HG03575 (cell line): Measurements from ENCODE around the gene PDCD1.
"Not testable (repeated sequence)": the region's sequence is repeated elsewhere in the genome, so short reads cannot be mapped to it uniquely, and the experiment has no call there.

Source experiments
- ATAC-seq: cut with Tn5 transposase; IDR thresholded peaks from one replicate; pipeline ENCODE4 v1.9.1; 2021; ENCODE audit not compliant: unreplicated experiment, insufficient number of reproducible peaks, low FRiP score; ENCODE audit errors: extremely low read depth

The PDCD1 gene

DNA sequence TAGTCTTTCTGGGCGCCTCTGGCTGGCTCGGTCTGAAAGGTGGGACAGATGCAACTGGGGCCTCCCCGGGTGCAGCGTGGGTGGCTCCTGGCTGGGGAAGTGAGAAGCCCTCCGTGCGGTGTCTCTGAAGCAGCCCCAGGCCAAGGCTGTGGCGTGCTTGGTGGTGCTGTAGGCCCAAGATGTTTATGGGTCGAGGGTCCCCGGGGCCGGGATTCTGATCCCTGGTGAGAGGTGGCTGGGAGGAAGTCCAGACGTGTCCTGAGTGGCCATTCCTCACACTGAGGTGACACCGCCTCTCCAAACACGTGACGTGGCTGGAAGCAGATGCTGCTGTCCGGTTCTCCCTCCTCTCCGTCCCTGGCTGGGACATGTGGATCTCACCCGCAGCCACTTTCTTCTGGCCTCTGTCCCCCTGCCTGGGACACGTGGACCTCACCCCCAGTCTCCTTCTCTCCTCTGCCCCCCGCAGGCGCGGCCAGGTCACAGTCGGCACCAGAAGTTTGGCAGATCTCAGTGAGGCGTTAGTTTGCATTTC is 23.5 kb upstream of the PDCD1 start:
- ATAC-seq, result no peak

DNA sequence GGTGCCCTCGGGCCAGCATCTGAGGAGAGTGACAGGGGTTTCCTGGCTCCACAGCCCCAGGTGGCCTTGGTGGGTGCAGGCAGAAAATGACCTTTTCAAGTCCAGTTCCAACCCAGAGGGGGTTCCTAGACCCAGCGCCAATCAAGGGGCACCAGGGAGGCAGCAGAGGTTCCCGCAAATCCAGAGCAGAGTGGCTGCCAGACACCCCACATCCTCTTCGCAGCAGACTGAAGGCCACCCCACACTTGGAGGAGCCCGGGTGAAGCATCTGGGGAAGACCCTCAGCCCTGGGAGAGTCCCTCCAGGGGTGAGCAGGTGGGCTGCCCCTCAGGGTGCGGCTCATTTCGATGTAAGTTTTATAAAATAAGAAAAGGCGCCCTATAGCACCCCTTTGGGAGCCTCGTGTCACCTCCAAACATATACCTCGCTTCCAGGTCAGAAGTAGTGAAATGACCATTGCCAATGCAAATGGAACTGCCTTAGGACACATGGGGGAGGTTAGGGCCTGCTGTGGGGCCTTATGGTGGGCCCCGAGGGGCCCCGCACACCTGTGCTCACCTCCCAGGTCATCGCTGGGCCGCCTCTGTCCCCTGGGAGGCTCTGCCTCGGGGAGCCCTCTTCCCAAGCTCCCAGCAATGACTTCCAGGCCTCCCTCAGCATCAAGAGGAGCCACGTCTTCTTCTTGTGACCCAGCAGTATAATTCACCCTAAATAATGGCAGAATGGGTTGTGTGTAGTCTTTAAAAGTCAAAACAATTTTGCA is 21.8 kb upstream of the PDCD1 start:
- no peak for ATAC-seq

DNA sequence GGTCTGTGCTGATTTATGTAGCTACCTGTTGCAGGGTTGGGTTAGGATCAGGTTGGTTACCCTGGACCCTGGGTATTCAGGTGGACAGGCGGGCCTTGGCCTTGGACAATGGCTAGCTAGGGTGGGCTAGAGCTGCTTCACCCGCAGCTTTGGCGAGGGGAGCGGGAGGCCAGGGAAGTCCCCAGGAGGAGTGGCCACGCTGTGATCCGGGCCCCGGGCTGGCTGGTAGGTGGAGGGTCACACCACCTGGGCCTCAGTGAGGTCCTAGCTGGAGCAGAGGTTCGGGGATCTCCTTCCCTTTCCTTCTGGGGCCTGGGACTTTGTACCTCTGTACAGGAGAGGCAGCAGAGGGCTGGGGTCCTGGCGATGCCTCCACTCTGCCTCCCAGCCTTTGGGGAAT is 20.6 kb upstream of the PDCD1 start:
- no peak for ATAC-seq

DNA sequence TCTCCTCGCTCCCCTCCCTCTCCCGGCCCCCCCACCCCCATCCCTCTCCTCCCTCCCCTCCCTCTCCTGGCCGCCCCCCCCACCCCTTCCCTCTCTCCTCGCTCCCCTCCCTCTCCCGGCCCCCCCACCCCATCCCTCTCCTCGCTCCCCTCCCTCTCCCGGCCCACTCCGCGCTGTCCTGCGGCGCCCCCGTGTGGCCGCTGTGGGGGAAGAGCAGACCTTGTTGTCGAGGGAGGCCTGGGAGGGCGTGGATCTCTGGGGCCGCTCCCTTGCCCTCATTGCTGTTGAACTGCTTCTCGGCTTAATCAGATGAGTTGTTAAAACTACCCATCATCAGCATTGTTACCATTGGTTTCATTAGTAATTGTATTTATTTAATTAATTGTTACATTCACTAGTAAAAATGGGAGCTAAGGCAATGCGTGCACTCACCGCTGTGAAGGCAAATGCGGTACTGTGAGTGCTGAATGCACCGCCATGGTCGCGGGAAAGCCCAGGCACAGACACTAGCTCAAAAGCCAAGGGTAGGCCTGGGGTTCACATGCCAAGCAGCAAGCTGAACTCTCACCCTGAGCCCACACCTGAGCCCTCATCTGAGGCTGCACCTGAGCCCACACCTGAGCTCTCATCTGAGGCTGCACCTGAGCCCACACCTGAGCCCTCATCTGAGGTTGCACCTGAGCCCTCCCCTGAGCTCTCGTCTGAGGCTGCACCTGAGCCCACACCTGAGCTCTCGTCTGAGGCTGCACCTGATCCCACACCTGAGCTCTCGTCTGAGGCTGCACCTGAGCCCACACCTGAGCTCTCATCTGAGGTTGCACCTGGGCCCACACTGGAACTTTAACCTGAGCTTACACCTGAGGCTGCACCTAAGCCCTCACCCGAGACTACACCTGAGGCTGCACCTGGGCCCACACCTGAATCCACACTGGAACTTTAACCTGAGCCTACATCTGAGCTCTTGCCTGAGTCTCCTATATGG is 19.6 kb upstream of the PDCD1 start:
- no peak for ATAC-seq

DNA sequence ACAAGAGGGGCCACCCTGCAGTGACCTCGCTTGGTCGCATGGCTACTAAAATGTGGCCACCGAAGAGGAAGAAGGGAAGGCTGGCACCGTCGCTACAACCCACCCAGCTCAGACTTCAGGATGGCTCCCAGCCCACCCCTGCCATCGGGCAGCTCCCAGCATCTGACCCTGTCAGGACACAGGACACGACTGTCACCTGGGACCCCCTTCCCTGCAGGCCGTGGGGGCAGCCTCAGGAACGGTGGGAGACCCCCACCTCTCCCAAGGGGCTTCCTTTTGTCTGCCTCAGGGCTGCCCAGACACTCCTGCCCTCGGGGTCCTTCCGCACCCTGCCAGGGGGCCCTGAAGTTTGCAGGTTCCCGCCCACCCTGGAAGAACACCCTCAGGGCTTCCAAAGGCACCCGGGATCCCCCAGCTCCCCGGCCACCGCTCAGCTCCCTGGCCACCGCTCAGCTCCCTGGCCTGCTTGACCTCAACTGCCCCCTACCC is 18.5 kb upstream of the PDCD1 start:
- ATAC-seq, result no peak

DNA sequence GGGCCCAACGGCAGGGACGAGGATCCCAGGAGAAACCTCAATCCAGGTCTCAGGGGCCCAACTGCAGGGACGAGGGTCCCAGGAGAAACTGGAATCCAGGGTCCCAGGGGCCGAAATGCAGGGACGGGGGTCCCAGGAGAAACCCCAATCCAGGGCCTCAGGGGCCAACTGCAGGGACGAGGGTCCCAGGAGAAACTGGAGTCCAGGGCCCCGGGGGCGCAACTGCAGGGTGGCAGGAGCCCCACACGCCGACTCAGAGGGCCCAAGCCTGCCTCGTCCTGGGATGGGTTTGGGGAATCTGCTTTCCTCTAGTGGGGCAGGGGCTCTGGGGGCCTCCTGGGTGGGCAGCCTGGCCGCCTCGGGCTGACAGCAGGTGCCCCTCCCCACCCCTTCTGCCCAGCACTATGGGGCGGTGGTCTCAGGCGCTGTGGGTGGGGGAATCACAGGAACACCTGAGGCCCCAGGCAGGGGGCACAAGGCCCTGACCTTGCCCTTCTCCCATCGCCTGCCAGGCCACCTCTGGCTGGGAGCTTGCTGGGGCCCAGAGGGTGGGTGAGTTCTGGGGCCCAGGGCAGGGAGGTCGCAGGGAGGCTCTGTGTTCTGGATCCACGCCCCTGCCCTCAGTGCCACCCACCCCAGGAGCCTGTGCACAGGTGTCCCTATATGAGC is 18.0 kb upstream of the PDCD1 start:
- ATAC-seq, result no peak

DNA sequence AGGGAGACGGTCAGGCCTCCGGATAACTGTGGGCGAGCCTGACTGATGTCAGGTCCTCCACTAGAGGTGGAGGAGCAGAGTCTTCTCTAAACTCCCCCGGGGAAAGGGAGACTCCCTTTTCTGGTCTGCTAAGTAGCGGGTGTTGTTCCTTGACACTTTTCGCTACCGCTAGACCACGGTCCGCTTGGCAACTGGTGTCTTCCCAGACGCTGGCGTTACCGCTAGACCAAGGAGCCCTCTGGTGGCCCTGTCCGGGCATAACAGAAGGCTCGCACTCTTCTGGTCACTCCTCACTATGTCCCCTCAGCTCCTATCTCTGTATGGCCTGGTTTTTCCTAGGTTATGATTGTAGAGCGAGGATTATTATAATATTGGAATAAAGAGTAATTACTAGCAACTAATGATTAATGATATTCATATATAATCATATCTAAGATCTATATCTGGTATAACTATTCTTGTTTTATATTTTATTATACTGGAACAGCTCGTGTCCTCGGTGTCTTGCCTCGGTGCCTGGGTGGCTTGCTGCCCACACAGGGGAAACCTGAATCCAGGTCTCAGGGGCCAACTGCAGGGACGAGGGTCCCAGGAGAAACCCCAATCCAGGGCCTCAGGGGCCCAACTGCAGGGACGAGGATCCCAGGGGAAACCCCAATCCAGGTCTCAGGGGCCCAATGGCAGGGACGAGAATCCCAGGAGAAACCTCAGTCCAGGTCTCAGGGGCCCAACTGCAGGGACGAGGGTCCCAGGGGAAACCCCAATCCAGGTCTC is 17.2 kb upstream of the PDCD1 start:
- ATAC-seq, result not testable (repeated sequence)

DNA sequence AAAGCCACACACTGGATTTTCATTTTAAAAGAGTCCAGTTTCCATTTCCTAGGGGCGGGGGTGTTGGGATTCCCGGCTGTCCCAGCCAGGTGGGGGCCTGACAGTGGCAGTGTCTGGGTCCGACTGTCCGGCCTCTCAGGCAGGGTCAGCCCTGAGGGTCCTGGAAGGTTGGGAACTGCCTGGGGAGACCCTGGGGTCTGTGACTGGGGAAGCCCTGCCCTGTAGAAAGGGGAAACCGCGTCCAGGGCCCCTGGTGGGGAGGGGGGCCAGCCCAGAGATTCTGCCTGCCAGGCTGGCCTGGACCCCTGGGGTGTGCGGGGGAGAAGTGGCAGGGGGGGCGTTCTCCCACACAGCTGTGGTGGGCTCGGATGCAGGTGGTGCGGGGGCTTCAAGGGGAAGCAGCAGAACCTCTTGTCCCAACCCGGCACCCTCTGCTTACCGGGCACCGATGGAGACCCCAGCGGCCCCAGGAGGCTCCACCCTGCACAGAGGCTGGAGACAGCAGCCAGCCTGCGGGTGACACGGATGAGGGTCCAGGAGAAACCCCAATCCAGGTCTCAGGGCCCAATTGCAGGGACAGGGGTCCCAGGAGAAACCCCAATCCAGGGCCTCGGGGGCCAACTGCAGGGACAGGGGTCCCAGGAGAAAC is 15.7 kb upstream of the PDCD1 start:
- ATAC-seq, result no peak

DNA sequence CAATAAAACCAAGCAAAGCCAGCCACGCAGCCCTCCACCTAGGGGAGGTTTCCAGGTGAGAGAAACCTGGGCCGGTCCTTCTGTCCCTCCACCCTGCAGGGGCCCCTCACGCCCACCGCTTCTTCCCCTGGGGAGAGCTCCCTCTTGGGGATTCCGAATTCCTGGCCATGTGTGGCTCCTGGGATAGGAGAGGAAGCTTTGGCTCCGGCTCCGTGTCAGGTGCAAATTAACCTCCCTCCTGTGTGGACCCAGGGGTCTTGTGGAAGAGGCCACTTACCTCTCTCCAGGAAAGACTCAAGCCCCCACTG is 15.1 kb upstream of the PDCD1 start:
- no peak for ATAC-seq

DNA sequence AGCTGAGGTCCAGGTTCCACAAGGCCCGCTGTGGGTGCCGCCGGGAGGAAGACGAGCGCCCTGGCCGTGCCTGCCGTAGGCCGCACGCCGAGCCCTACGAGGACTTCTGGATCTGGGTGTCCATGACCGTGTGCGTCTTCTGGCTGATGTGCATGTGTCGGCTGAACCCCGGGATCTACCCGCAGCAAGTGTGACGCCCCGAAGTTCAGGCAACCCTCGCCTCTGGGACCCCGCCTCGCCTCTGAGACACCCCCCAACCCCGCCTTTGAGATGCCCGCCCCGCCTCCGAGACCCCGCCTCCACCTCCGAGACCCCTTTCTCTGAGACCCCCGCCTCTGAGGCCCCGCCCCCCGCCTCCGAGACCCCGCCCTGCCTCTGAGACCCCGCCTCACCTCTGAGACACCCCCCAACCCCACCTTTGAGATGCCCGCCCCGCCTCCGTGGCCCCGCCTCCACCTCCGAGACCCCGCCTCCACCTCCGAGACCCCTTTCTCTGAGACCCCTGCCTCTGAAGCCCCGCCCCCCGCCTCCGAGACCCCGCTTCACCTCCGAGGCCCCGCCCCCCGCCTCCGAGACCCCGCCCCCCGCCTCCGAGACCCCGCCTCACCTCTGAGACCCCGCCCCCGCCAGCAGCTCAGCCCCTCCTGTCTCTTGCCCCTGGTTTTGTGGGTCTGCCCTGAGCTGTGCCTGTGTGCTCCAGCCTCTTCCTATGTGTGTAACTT is 14.5 kb upstream of the PDCD1 start:
- no peak for ATAC-seq

DNA sequence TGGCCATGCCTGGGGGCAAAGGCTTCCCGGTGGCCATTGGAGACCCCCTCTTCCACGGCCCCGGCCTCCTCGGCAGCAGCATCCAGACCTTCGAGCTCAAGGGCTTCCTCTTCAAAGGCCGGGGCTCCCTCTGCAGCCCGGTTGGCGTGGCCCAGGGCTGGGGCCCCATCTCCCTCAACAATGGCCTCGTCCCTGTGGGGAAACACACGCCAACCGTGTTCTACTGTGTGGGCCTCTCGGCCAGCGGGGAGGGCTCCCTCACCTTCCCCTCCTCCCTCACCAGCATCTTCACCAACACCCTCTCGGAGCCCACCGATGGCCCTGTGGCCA is 13.6 kb upstream of the PDCD1 start:
- no peak for ATAC-seq

DNA sequence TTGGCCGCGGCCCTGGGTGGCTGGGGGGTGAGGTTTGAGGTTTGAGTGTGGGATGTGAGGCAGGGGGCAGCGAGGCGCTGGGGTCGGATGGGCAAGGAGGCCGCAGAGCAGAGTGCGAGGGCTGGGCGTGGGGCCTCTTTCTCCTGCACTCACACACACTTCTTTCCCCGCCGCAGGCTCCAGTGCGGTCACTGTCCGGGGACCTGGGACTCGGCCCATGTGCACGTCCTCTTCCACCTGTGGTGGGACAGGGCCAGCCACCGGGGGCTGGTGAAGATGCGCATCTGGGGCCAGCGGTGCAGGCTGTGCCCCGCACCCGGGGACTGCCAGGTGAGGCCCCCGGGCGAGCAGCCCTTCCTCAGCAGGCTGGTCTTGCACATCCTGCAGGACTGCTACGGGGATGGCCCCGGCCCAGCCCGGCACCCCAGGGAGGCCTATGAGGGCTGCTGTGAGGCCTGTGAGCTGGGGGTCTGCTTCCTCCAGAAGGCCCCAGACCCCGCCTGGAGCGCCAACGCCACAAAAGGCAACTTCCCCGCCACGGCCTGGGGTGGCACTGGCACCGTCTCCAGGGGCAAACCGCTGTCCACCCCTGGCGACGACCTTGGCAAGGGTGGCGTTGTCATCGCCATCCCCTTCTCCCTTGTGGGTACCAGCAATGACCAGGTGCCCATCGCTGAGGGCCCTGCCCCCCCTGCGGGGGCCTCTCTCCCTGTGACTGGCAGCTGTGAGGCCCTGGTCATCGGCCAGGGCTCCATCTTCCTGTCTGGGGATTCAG is 13.0 kb upstream of the PDCD1 start:
- no peak for ATAC-seq

DNA sequence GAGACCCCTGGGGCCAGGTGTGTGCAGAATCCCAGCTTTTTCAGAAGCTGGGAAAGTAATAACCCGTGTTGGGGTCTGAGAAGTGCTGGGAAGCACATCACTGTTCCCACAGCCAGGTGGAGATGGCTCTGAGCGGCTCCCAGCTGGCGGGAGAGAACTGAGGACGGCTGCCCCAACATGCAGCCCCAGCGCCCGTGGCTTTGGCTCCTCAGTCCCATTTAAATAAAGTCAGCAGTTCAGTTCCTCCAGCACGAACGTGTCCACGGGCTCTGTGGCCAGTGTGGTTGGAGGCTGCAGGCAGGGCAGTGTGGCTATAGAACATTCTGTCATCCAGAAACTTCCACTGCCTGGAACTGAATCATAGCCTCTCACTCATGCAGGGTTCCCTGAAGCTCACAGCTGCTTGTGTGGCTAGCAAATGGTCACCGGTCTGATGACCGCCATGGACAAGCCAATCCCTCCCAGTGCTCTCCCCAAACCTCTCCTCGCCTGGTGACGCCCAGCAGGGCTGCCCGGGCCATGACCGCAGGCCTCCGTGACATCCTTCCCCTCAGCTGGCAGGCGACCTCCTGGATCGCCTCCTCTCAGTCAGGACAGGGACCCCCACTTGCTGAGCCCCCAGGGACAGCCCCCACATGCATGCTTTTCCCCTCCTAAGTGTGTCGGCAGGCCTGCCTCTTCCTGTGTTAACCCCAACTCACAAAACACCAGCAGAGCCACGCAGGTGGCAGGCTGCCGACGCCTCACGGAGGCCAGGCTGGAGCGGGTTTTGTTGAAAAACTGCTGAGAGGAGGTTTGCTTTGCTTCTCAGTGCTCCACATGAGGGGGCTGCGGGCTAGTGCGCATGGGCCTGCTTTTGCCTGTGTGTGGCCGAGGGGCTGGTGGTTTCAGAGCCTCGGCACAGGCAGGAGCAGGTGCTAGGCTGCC is 12.2 kb upstream of the PDCD1 start:
- ATAC-seq, result no peak

DNA sequence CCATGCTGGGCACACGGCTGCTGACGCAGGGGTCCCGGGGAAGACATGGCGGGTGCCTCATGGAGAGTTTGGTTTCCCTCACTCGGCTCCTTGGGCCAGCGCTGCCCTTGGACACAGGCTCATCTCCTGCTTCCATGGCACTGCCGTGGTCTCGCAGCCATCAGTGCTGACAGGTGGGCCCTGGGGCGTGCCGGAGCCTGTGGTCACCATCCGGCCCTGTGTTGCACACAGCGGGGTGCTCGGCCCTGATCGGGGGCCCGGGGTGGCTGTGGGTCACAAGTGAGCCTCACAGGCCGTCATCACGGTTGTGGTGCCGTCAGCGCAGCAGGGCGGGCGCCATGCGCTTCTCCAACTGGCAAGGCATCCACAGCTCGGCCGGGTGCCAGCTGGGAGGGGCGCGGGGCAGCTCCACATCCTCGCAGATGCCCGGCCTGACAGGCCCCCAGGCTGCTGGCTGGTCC is 11.4 kb upstream of the PDCD1 start:
- no peak for ATAC-seq

DNA sequence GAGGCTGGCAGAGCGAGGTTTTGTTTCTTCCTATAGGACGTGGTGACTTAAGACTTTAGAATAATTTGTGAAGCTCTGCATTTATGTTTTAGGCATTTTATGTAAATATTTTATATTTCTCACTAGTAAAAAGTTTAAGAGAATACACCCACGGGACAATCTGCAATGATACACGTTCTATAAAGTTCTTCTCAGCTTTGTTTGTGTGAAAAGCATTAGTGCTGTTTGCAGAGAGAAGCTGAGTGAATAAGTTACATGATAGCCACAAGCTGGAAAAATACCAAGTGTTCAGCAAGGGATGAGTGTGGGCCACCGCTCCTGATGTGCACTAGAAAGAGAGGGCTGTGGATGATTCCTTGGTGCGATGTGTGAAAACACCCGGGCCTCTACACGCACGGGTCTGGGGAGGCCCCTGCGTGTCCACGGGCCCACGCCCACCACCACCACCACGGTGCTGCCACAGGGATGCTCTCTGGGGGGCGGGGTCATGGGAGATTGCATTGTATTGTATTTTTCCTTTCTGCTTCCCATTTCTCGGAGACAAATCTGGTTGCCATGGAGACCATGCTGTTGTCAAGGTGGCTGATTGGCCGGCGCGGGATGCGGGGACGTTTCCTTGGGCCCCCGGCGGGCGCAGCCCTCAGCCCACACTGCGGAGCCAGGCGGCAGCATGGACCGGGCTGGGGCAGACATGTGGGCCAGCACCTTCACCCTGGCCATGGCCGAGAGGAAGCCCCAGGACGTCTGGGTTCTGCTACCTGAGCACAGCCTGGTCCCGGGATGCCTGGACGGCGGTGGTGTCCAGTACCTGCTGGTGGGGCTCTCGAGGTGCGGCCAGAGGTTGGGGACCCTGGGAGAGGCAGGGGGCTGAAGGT is 10.6 kb upstream of the PDCD1 start, which contains the start of gene RTP5:
Gene RTP5 (plus strand): TSS at position 643 of the 875 bp plus-strand sequence. CDS start 28 bp downstream, at position 671.
- no peak for ATAC-seq
